ENCODE measurements around the gene PLA1A. TPM values are rescaled to one million over a fixed set of nuclear protein-coding genes. Genes with fewer than 3 reads are reported as not detected.
A peak's percentile ranks its signal among the peaks of the same experiment; 100 is the strongest.

PLA1A gene
- total RNA-seq, 6 experiments from 2014 or later, result 9.9 to 30.2 (median 15.9) TPM

DNA sequence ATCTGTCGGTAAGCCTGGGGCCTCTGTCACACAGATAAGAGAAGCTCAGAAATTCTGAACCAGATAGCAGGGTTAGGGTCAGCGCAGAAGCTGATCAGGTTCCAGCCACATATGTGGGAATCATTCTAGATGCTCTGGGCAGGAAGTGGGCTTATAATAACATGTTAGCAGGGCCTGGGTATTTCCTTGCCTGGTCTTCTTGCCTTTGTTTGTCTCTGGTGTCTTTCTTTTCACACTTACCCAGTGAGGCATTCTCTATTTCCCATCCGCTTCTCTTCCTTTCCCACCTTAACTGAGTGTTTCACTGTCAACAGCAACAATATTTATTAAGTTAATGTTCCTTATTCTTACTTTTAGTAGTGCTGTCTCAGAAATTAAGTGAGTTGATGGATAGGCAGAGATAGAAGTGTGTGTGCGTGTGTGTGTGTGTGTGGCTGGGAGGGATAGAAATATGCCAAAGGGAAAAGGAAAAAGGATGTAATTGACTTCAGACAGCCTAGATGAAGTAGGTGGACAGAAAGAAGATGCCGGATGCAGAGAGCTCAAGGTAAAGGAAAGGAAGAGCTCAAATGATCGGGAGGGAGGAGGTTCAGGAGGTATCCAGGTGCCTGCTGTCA, 2.0 kb downstream of the PLA1A start:
- ATAC-seq (no peak), DNase-seq (no peak)
- Histone ChIP-seq H3K4me1 (peaks cover 0 to 24% (median 10%) of the 10 kb centered on the region in 4 donors), H3K36me3 (no peaks in the 10 kb centered on the region), H3K27me3 (no peaks in the 10 kb centered on the region), H3K27ac (no peak overlapping the region), H3K4me3 (no peak overlapping the region), H3K9me3 (no peaks in the 10 kb centered on the region)
- WGBS (ENCODE audit: insufficient coverage, low coverage, low lambda C conversion rate, missing lambda C conversion rate), result 85% methylated on average over 5 of the region's 6 CpGs
- intact Hi-C loops (cut with DNase I), result no loop called here
- no peak for TF ChIP-seq POLR2A (IDR thresholded peaks at IDR 0.05)
- TF ChIP-seq, protein P1, sequence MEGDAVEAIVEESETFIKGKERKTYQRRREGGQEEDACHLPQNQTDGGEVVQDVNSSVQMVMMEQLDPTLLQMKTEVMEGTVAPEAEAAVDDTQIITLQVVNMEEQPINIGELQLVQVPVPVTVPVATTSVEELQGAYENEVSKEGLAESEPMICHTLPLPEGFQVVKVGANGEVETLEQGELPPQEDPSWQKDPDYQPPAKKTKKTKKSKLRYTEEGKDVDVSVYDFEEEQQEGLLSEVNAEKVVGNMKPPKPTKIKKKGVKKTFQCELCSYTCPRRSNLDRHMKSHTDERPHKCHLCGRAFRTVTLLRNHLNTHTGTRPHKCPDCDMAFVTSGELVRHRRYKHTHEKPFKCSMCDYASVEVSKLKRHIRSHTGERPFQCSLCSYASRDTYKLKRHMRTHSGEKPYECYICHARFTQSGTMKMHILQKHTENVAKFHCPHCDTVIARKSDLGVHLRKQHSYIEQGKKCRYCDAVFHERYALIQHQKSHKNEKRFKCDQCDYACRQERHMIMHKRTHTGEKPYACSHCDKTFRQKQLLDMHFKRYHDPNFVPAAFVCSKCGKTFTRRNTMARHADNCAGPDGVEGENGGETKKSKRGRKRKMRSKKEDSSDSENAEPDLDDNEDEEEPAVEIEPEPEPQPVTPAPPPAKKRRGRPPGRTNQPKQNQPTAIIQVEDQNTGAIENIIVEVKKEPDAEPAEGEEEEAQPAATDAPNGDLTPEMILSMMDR (IDR thresholded peaks at IDR 0.05), result no peak

DNA sequence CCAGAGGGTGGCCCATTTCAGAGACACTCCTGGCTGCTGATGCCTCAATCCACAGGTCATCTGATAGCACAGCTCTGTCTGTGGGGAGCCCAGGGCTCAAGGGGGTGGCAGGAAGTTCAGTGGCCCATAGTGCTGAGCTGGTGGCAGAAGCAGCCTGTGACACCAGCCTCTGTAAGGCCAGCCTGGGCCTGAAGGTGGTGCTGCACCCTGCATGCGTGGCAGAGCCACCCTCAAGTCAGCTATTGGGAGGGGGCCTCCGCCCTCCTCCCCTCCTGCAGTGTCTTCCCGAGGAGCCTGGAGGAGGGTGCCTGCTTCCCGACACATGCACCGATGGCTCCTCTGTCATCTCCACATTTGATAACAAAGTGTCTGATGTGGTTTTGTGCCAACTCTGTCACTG, 3.0 kb downstream of the PLA1A start:
- Histone ChIP-seq H3K4me3 (no peak overlapping the region), H3K9me3 (no peaks in the 10 kb centered on the region), H3K27me3 (no peaks in the 10 kb centered on the region), H3K27ac (no peak overlapping the region), H3K36me3 (no peaks in the 10 kb centered on the region), H3K4me1 (peaks cover 0 to 24% (median 10%) of the 10 kb centered on the region in 4 donors)
- no peak for TF ChIP-seq POLR2A (IDR thresholded peaks at IDR 0.05)
- TF ChIP-seq, protein P1 (IDR thresholded peaks at IDR 0.05), result peak in 2 of 4 donors; percentile 9 to 26
- intact Hi-C loops (cut with DNase I), result no loop called here
- no CpG with 5 or more reads among the region's 5 CpGs for WGBS (ENCODE audit: insufficient coverage, low coverage, low lambda C conversion rate, missing lambda C conversion rate)
- peak in 3 of 4 donors; percentile 6 to 28 (median 16) for ATAC-seq
- DNase-seq, result no peak

DNA sequence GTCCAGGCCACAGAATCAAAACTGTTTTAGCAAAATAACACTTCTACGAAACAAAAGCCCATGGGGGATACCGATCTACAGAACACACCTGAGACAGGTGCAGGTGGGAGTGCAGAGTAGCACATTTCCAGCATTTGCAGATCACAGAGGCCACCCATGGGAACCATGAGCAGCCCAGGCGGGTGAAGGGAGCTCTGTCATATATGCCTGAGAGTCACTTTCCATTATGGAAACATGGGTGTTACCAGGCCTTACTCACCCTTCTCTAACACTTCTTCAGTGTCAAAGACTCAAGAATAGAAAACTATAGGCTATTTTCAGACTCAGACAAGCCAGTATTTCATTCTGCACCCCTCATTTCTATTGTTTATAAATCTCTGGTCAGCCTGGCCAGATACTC, 3.5 kb downstream of the PLA1A start:
- intact Hi-C loops (cut with DNase I), result no loop called here
- Histone ChIP-seq H3K36me3 (no peaks in the 10 kb centered on the region), H3K4me1 (peaks cover 0 to 21% (median 8%) of the 10 kb centered on the region in 4 donors), H3K4me3 (no peak overlapping the region), H3K9me3 (no peaks in the 10 kb centered on the region), H3K27ac (no peak overlapping the region), H3K27me3 (no peaks in the 10 kb centered on the region)
- no peak for ATAC-seq
- WGBS (ENCODE audit: insufficient coverage, low coverage, low lambda C conversion rate, missing lambda C conversion rate), result 92% methylated on average over 2 of the region's 3 CpGs
- no peak for DNase-seq
- TF ChIP-seq, protein P1 (IDR thresholded peaks at IDR 0.05), result no peak
- no peak for TF ChIP-seq POLR2A (IDR thresholded peaks at IDR 0.05)

DNA sequence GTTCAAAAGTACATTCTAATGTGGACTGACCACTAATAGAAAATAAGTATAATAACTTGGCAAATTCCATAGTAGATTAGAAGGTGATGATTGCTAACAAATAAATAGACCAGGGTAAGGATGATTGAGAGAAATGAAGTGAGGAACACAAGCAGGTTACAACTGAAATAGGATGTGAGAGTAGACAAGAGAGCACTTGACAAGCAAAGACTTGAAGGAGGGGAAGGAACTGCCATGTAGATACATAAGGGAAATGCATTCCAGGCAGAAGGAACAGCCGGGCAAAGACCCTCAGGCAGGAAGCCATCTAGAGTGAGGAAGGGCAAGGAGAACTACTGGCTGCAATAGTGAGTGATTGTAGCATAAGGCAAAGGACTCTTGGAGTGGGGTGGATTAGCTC, 5.0 kb downstream of the PLA1A start:
- DNase-seq, result no peak
- H3K27ac ChIP-seq, result no peak overlapping the region
- WGBS (ENCODE audit: insufficient coverage, low coverage, low lambda C conversion rate, missing lambda C conversion rate), result 67% methylated on average over 1 of the region's 1 CpG

More for the DNA sequence above, 5.0 kb downstream of the PLA1A start:
- ATAC-seq, result no peak
- intact Hi-C loops (cut with DNase I), result no loop called here
- H3K36me3 ChIP-seq, result no peaks in the 10 kb centered on the region
- H3K4me1 ChIP-seq, result peaks cover 0 to 12% (median 5%) of the 10 kb centered on the region in 4 donors
- no peak overlapping the region for H3K4me3 ChIP-seq
- H3K27me3 ChIP-seq, result no peaks in the 10 kb centered on the region
- H3K9me3 ChIP-seq, result no peaks in the 10 kb centered on the region
- TF ChIP-seq, protein P1 (IDR thresholded peaks at IDR 0.05), result no peak
- no peak for TF ChIP-seq POLR2A (IDR thresholded peaks at IDR 0.05)
